Suprapubic skin (tissue), 4 donors: Measurements from ENCODE around the gene EPS8. TPM values are rescaled to one million over a fixed set of nuclear protein-coding genes. Genes with fewer than 3 reads are reported as not detected.

Source experiments
- DNase-seq, 2 donors: peaks; one replicate each; pipeline ENCODE4 v3.0.0-alpha.2; 2019; ENCODE audit warnings: low spot score in 2 of 2
- H3K27ac ChIP-seq: fragments of 200-600 bp; sonication (generic); one replicate; pipeline ENCODE4 v1.5.1; 2019
- H3K27me3 ChIP-seq: fragments of 200-600 bp; sonication (generic); one replicate; pipeline ENCODE4 v1.5.1; 2019
- H3K36me3 ChIP-seq: fragments of 200-600 bp; sonication (generic); one replicate; pipeline ENCODE4 v1.5.1; 2019
- H3K4me1 ChIP-seq: fragments of 200-600 bp; sonication (generic); one replicate; pipeline ENCODE4 v1.5.1; 2019
- H3K4me3 ChIP-seq: fragments of 200-600 bp; sonication (generic); one replicate; pipeline ENCODE4 v1.5.1; 2019; ENCODE audit warnings: mild to moderate bottlenecking
- H3K9me3 ChIP-seq: fragments of 200-600 bp; sonication (generic); one replicate; pipeline ENCODE4 v1.5.1; 2019
- EP300 ChIP-seq: sonication (generic); formaldehyde crosslinking; IDR thresholded peaks from one replicate; pipeline ENCODE4 v1.6.1; 2017; ENCODE audit warnings: antibody characterized with exemption
- POLR2A ChIP-seq, 2 donors: fragments of 450-650 bp; IDR thresholded peaks; one replicate each; pipeline ENCODE4 v1.6.1; 2017; ENCODE audit warnings: antibody characterized with exemption in 2 of 2, mild to moderate bottlenecking in 2 of 2, moderate library complexity in 2 of 2
- POLR2AphosphoS5 ChIP-seq, 3 donors: sonication (generic); formaldehyde crosslinking; IDR thresholded peaks; one replicate each; pipeline ENCODE4 v1.6.1; 2017; ENCODE audit warnings: antibody characterized with exemption in 3 of 3
- WGBS: methylation state at CpG from one replicate; pipeline ENCODE4 v1.1.5; 2018; 5-methylcytosine and 5-hydroxymethylcytosine counted together
- total RNA-seq, 4 donors: library from RNA; depleted of rRNA; stranded (reverse); fragments of >200 nt; gene quantifications; one replicate each; pipeline ENCODE4 v1.1.0, GENCODE V29; 2016
- TF ChIP-seq, protein P1 (sequence below), 2 donors: fragments of 200-600 bp in 1 of 2; fragments of 450-650 bp in 1 of 2; sonication (generic) in 1 of 2; IDR thresholded peaks; one replicate each; pipeline ENCODE4 v1.5.1; 2016 to 2019; ENCODE audit warnings: antibody characterized with exemption in 2 of 2, mild to moderate bottlenecking in 1 of 2, moderate library complexity in 1 of 2

EPS8 gene
- total RNA-seq, 4 donors from 2014 or later = 15.7 to 38.8 (median 27.3) TPM

DNA sequence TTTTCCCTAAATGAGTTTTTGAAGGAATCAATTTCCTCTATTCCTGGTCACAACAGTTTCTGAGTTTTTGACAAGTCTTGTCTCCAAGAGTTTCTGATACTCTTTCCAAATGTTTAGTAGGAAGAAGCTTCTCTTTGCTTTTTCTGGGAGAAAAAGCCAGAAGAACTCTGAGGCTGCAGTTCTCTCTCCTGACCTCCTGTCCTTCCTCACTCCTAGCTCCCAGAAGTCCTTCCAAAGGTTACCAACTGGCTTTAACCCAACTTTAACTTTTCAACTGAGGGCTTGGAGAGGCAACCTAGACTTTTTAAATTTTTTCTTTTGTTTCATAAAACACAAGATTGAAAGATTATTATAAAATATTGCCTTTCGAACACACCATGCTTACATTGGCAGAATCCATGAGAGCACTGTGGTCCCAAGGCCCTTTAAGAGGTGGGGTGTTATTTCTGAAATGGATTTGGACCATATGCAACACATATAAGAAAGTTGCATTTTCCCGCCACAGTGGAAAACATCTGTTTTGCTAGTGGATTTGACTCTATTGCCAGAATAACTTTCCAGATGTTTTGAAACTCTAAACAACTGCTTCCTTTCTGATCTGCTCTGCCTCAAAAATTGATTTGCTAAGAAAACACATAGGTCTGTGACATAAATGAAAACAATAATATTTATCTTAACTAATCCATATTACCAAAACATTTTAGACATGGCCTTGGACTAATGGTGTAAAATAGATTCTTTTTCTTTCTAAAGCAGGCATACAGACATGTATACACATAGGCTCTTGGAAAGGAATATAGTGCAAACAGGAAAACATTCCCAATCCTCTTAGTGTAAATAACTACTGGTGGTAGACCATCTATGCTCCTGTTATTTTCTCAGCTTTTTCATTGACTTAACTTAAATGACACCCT lies 22.3 kb upstream of the EPS8 start:
- 63% methylated on average over 2 of the region's 2 CpGs for WGBS
- Histone ChIP-seq H3K36me3 (no peaks in the 10 kb centered on the region), H3K4me1 (no peaks in the 10 kb centered on the region), H3K4me3 (no peak overlapping the region), H3K27me3 (no peaks in the 10 kb centered on the region), H3K9me3 (no peaks in the 10 kb centered on the region), H3K27ac (peak overlapping the region; percentile 17)
- DNase-seq = no peak
- no peak for TF ChIP-seq POLR2AphosphoS5 (IDR thresholded peaks at IDR 0.05)
- TF ChIP-seq EP300 = no peak
- TF ChIP-seq POLR2A (IDR thresholded peaks at IDR 0.05) = no peak
- TF ChIP-seq, protein P1, sequence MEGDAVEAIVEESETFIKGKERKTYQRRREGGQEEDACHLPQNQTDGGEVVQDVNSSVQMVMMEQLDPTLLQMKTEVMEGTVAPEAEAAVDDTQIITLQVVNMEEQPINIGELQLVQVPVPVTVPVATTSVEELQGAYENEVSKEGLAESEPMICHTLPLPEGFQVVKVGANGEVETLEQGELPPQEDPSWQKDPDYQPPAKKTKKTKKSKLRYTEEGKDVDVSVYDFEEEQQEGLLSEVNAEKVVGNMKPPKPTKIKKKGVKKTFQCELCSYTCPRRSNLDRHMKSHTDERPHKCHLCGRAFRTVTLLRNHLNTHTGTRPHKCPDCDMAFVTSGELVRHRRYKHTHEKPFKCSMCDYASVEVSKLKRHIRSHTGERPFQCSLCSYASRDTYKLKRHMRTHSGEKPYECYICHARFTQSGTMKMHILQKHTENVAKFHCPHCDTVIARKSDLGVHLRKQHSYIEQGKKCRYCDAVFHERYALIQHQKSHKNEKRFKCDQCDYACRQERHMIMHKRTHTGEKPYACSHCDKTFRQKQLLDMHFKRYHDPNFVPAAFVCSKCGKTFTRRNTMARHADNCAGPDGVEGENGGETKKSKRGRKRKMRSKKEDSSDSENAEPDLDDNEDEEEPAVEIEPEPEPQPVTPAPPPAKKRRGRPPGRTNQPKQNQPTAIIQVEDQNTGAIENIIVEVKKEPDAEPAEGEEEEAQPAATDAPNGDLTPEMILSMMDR (IDR thresholded peaks at IDR 0.05) = no peak

DNA sequence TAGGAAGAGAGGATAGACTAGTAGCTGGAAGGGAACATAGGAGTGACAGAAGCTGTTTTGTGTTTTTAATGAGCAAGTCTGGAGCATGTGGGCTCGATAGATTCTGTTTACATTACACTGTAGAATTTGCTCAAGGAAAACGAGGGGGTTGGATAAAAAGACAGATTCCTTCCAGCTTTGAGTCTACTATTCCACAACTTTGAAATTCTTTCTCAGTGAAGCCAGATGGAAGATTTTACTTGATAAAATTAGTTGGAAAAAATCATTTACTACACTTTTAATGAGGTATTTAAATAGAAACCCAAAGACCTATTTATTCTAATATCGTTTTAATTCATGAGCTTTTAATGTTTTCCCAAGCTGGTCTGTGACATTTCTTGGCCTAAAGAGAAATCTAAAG lies 19.5 kb upstream of the EPS8 start:
- Histone ChIP-seq H3K4me3 (no peak overlapping the region), H3K9me3 (no peaks in the 10 kb centered on the region), H3K27ac (no peak overlapping the region), H3K27me3 (no peaks in the 10 kb centered on the region), H3K4me1 (no peaks in the 10 kb centered on the region), H3K36me3 (no peaks in the 10 kb centered on the region)
- no peak for DNase-seq
- TF ChIP-seq, protein P1 (IDR thresholded peaks at IDR 0.05) = no peak
- no peak for TF ChIP-seq POLR2AphosphoS5 (IDR thresholded peaks at IDR 0.05)
- WGBS = 34% methylated on average over 3 of the region's 3 CpGs

DNA sequence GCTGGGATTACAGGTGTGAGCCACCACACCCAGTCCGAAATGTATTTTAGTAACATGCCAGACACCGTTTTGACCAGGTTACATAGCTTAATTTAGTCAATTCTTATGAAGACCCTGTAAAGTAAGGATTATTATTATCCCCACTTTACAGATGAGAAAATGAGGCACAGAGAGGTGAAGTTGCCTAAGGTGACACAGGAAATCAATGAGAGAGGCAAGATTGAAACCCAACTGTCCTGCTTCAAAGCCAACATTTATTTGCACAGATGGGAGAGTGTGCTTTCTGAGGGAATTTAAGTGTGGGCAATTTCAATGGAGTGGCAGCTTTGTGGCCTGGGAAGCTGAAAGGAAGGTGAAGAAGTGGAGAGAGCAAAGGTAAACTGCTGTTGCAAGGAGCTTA lies 19.1 kb upstream of the EPS8 start:
- Histone ChIP-seq H3K4me1 (no peaks in the 10 kb centered on the region), H3K27ac (no peak overlapping the region), H3K36me3 (no peaks in the 10 kb centered on the region), H3K4me3 (no peak overlapping the region), H3K9me3 (no peaks in the 10 kb centered on the region), H3K27me3 (no peaks in the 10 kb centered on the region)
- DNase-seq = no peak
- WGBS = 93% methylated on average over 2 of the region's 2 CpGs
- TF ChIP-seq POLR2AphosphoS5 (IDR thresholded peaks at IDR 0.05) = no peak

DNA sequence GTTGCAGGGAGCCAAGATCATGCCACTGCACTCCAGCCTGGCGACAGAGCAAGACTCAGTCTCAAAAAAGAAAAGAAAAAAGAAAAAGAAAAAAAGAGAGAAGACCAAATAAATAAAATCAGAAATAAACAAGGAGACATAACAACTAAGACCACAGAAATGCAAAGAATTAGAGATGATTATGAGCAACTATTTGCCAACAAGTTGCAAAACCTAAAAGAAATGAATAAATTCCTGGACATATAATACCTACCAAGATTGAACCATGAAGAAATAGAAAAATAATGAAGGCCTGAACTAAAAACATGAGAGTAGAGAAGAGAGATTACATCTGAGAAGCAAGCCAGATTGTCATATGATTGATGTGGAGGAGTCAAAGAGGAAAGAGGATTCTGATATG lies 17.6 kb upstream of the EPS8 start:
- TF ChIP-seq, protein P1 (IDR thresholded peaks at IDR 0.05) = no peak
- TF ChIP-seq EP300 (no peak), POLR2AphosphoS5 (IDR thresholded peaks at IDR 0.05) (no peak), POLR2A (IDR thresholded peaks at IDR 0.05) (no peak)
- Histone ChIP-seq H3K9me3 (no peaks in the 10 kb centered on the region), H3K27me3 (no peaks in the 10 kb centered on the region), H3K4me1 (no peaks in the 10 kb centered on the region), H3K36me3 (no peaks in the 10 kb centered on the region), H3K27ac (no peak overlapping the region), H3K4me3 (no peak overlapping the region)
- 96% methylated on average over 1 of the region's 1 CpG for WGBS
- no peak for DNase-seq

DNA sequence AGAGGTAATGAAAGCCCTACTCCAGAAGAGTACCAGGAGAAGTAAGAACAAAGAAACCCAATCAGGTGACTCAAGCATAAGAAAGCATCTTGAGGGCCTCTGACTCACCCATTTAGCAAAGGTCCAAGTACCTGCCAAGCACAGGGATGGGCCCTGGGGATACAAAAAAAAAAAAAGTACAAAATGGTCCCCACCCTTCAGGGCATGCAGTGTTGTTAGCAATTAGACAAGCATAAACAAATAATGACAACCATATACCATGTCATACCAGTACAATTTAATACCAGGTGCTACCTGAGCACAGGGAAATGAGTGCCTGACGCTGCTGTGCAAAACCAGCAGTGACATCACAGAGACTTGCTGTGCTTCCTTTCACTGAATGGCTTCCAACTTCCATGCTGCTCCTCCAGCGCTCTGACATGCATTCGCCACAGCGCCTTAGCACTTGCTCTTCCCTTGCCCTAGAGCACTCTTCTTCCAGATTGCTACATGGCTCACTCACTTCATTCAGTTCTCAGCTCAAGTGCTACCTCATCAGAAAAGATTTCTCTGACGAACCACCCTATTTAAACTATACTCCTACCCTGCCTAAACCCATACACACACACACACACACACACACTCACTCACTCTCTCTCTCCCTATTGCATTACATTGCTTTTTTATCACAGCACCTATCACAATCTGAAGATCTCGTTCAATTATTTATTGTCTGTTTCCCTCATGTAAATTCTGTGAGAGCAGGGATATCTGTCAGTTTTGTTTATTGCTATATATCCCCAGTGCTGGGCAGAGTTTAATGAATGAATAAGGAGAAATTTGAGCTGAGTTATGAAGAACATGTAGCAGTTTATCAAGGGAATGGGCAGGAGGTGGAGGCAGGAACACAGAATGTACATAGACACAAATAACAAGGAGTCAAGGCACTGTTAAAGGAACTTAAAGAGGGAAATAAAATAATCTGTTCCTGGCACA lies 12.9 kb upstream of the EPS8 start:
- no peak overlapping the region for H3K4me3 ChIP-seq
- H3K27ac ChIP-seq = no peak overlapping the region
- H3K9me3 ChIP-seq = no peaks in the 10 kb centered on the region
- H3K36me3 ChIP-seq = no peaks in the 10 kb centered on the region
- no peak for DNase-seq
- TF ChIP-seq POLR2A (IDR thresholded peaks at IDR 0.05) = no peak
- H3K4me1 ChIP-seq = no peaks in the 10 kb centered on the region
- H3K27me3 ChIP-seq = no peaks in the 10 kb centered on the region
- 63% methylated on average over 6 of the region's 6 CpGs for WGBS

DNA sequence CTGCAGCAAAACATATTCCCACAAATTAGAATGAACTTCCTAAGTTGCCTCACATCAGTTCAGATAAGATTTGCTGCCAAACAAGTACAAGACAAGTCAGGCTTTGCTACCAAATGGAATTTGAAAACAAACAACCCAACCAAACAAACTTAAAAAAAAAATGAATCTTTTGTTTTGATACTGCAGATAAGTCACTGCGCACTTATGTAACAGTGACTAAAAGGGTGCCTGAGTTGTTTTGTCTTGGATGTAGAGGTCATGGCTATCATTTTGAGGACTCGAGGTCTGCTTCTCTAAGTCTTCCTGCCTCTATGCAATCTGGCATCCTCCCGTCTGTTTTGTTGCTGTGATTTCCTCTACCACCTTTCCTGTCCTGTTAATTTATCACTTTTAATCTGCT lies 11.1 kb upstream of the EPS8 start:
- H3K27ac ChIP-seq = no peak overlapping the region
- TF ChIP-seq, protein P1 (IDR thresholded peaks at IDR 0.05) = no peak
- no peak for TF ChIP-seq POLR2A (IDR thresholded peaks at IDR 0.05)
- no peak for TF ChIP-seq POLR2AphosphoS5 (IDR thresholded peaks at IDR 0.05)
- no peak for TF ChIP-seq EP300
- DNase-seq = no peak
- H3K4me3 ChIP-seq = no peak overlapping the region
- H3K27me3 ChIP-seq = no peaks in the 10 kb centered on the region
- H3K9me3 ChIP-seq = no peaks in the 10 kb centered on the region
- H3K4me1 ChIP-seq = no peaks in the 10 kb centered on the region
- WGBS = 51% methylated on average over 3 of the region's 3 CpGs
- H3K36me3 ChIP-seq = no peaks in the 10 kb centered on the region
